Liver (tissue), 9 donors: ENCODE data around the gene TMCC2. TPM values are rescaled to one million over a fixed set of nuclear protein-coding genes. Genes with fewer than 3 reads are reported as not detected.
A peak's percentile ranks its signal among the peaks of the same experiment; 100 is the strongest.

ENCODE experiments used
- DNase-seq: peaks from one replicate; pipeline ENCODE4 v3.0.0-alpha.2; 2017; ENCODE audit warnings: low spot score
- H3K27ac ChIP-seq, 2 donors: one replicate each; pipeline ENCODE4 v1.7.0; 2013; ENCODE audit warnings: inconsistent platforms in 2 of 2, low read length in 2 of 2, control low read depth in 1 of 2, low read depth in 1 of 2, mild to moderate bottlenecking in 1 of 2
- H3K27me3 ChIP-seq, 4 donors: one replicate each; pipeline versions ENCODE4 v1.6.1 to v1.7.0; 2013; ENCODE audit warnings: low read length in 3 of 4, inconsistent platforms in 1 of 4, mild to moderate bottlenecking in 1 of 4, moderate library complexity in 1 of 4; ENCODE audit not compliant: control insufficient read depth in 4 of 4, insufficient read depth in 4 of 4
- H3K36me3 ChIP-seq, 4 donors: one replicate each; pipeline versions ENCODE4 v1.6.1 to v1.7.0; 2013; ENCODE audit warnings: low read length in 3 of 4, mild to moderate bottlenecking in 3 of 4, low read depth in 1 of 4, moderate library complexity in 1 of 4; ENCODE audit not compliant: control insufficient read depth in 4 of 4, insufficient read depth in 3 of 4
- H3K4me1 ChIP-seq, 4 donors: one replicate each; pipeline versions ENCODE4 v1.6.1 to v1.7.0; 2013; ENCODE audit warnings: low read length in 3 of 4, mild to moderate bottlenecking in 3 of 4, moderate library complexity in 1 of 4; ENCODE audit not compliant: control insufficient read depth in 4 of 4, insufficient read depth in 4 of 4
- H3K4me3 ChIP-seq, 3 donors: one replicate each; pipeline versions ENCODE4 v1.6.1 to v1.7.0; 2013; ENCODE audit warnings: low read length in 3 of 3, control low read depth in 1 of 3, low read depth in 1 of 3, mild to moderate bottlenecking in 1 of 3
- H3K9ac ChIP-seq, 2 donors: one replicate each; pipeline ENCODE4 v1.7.0; 2013; ENCODE audit warnings: low read length in 2 of 2, mild to moderate bottlenecking in 2 of 2, moderate library complexity in 2 of 2, control low read depth in 1 of 2, low read depth in 1 of 2
- H3K9me3 ChIP-seq, 4 donors: one replicate each; pipeline versions ENCODE4 v1.6.1 to v1.7.0; 2013; ENCODE audit warnings: low read length in 3 of 4; ENCODE audit not compliant: control insufficient read depth in 4 of 4
- EGR1 ChIP-seq, 2 donors: IDR thresholded peaks; 2 replicates each; pipeline ENCODE4 v1.6.1; 2016 to 2018; ENCODE audit warnings: antibody characterized with exemption in 2 of 2, low read depth in 2 of 2
- FOXA1 ChIP-seq: IDR thresholded peaks from 2 replicates; pipeline ENCODE4 v1.6.1; 2016; ENCODE audit warnings: antibody characterized with exemption
- FOXA2 ChIP-seq: IDR thresholded peaks from 2 replicates; pipeline ENCODE4 v1.6.1; 2016; ENCODE audit warnings: antibody characterized with exemption
- GABPA ChIP-seq, 2 donors: IDR thresholded peaks in 1 of 2; conservative IDR thresholded peaks in 1 of 2; 2 replicates each; pipeline ENCODE4 v1.6.1; 2016; ENCODE audit warnings: antibody characterized with exemption in 2 of 2, mild to moderate bottlenecking in 1 of 2, moderate library complexity in 1 of 2
- HNF4A ChIP-seq, 2 donors: conservative IDR thresholded peaks; 2 replicates each; pipeline ENCODE4 v1.6.1; 2016; ENCODE audit warnings: antibody characterized with exemption in 2 of 2, mild to moderate bottlenecking in 2 of 2
- HNF4G ChIP-seq: IDR thresholded peaks from 2 replicates; pipeline ENCODE4 v1.6.1; 2016; ENCODE audit warnings: antibody characterized with exemption
- JUND ChIP-seq, 2 donors: IDR thresholded peaks; 2 replicates each; pipeline ENCODE4 v1.6.1; 2016; ENCODE audit warnings: antibody characterized with exemption in 2 of 2
- NR2F2 ChIP-seq: IDR thresholded peaks from 2 replicates; pipeline ENCODE4 v1.6.1; 2016; ENCODE audit warnings: antibody characterized with exemption
- RAD21 ChIP-seq, 2 donors: IDR thresholded peaks; 2 replicates each; pipeline ENCODE4 v1.6.1; 2016; ENCODE audit warnings: antibody characterized with exemption in 2 of 2, mild to moderate bottlenecking in 2 of 2
- RXRA ChIP-seq, 2 donors: IDR thresholded peaks; 2 replicates each; pipeline ENCODE4 v1.6.1; 2017 to 2018; ENCODE audit warnings: antibody characterized with exemption in 2 of 2, mild to moderate bottlenecking in 1 of 2
- SP1 ChIP-seq: IDR thresholded peaks from 2 replicates; pipeline ENCODE4 v1.6.1; 2018; ENCODE audit warnings: antibody characterized with exemption, mild to moderate bottlenecking
- TAF1 ChIP-seq: conservative IDR thresholded peaks from 2 replicates; pipeline ENCODE4 v1.6.1; 2016; ENCODE audit warnings: antibody characterized with exemption, mild to moderate bottlenecking
- YY1 ChIP-seq: IDR thresholded peaks from 2 replicates; pipeline ENCODE4 v1.6.1; 2016; ENCODE audit warnings: antibody characterized with exemption, mild to moderate bottlenecking
- WGBS: extraction: QIAGEN DNeasy Blood & Tissue Kit; methylation state at CpG from one replicate; pipeline ENCODE4 v1.1.7; 2013; 5-methylcytosine and 5-hydroxymethylcytosine counted together
- polyA plus RNA-seq, 2 donors: library from polyadenylated mRNA; stranded (reverse) in 1 of 2; unstranded in 1 of 2; fragments of 200-250 nt in 1 of 2; fragments of >200 nt in 1 of 2; fragmentation: Nextera tagmentation in 1 of 2; extraction: Ambion mirVana in 1 of 2; gene quantifications; one replicate each; pipeline versions ENCODE4 v1.2.1 to v1.2.3, GENCODE V29; 2013 to 2015
- total RNA-seq, 2 donors: library from RNA; depleted of rRNA; stranded (reverse); fragments of >200 nt; gene quantifications; one replicate each; pipeline ENCODE4 v1.2.3, GENCODE V29; 2014
- TF ChIP-seq, protein P1 (sequence below): IDR thresholded peaks from 2 replicates; pipeline ENCODE4 v1.6.1; 2016; ENCODE audit warnings: antibody characterized with exemption
- TF ChIP-seq, protein P2 (sequence below): fragments of 150-350 bp; IDR thresholded peaks from 2 replicates; pipeline ENCODE4 v1.5.1; 2017; ENCODE audit warnings: improper control_type of control experiment, low read depth, low read length; ENCODE audit not compliant: missing input control
- TF ChIP-seq, protein P3 (sequence below): IDR thresholded peaks from 2 replicates; pipeline ENCODE4 v1.6.1; 2016; ENCODE audit warnings: antibody characterized with exemption, mild to moderate bottlenecking
- TF ChIP-seq, protein P4 (sequence below): IDR thresholded peaks from 2 replicates; pipeline ENCODE4 v1.6.1; 2016; ENCODE audit warnings: antibody characterized with exemption
- TF ChIP-seq, protein P5 (sequence below): IDR thresholded peaks from 2 replicates; pipeline ENCODE4 v1.6.1; 2016; ENCODE audit warnings: antibody characterized with exemption
- donor health status: healthy.
- donor health status: healthy.
- donor health status: healthy.
- donor health status: healthy.
- donor health status: healthy.

The TMCC2 gene
- total and polyA plus RNA-seq, 4 donors = 0.06 to 452 (median 0.21) TPM

DNA sequence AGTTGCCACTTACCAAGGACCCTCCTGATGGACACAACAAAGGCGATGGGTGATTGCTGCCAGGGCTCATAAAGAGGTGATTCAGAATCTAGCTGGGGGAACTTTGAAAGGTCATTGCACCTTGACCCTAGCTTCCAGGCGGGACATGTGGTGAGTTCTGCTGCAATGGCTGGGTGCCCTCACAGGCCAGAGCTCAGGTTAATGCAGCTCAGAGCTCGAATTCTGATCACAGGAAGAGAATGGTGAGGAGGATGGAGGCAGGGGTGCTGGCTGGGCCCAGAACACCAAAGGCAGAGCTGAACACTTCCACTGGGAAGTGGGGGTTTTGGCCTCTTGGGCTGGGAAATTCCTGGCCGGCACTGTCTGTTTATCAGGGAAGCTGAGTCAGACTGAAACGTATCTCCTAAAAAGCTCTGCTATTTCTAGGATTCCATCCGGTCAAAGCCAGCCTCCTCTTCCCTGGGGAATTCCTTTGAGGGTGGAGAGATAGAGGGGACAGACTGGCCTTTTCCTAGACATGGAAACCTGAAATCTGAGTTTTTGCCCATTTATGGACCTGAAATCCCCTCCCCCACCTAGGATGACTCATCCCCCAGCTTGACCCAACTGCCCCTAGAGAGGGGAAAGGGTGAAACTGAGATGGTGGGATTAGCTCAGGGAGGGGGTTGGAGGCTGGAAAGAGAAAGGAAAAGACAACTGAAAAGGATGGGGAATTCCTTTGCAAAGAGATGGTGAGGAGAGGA lies 66.6 kb downstream of the TMCC2 start:
- peak; percentile 85 for TF ChIP-seq NR2F2
- peak; percentile 98 for TF ChIP-seq RXRA (IDR thresholded peaks at IDR 0.05)
- TF ChIP-seq FOXA1 = peak; percentile 10
- TF ChIP-seq, protein P1, sequence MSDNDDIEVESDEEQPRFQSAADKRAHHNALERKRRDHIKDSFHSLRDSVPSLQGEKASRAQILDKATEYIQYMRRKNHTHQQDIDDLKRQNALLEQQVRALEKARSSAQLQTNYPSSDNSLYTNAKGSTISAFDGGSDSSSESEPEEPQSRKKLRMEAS = peak; percentile 83
- TF ChIP-seq EGR1 (IDR thresholded peaks at IDR 0.05; ENCODE audit: low read depth in 2 of 2) = peak in 1 of 2 donors; percentile 57
- peak in 1 of 2 donors; percentile 27 for TF ChIP-seq RAD21 (IDR thresholded peaks at IDR 0.05)
- TF ChIP-seq YY1 = peak; percentile 79
- TF ChIP-seq FOXA2 = no peak
- TF ChIP-seq HNF4G = peak; percentile 85
- peak; percentile 92 for TF ChIP-seq SP1
- TF ChIP-seq, protein P2, sequence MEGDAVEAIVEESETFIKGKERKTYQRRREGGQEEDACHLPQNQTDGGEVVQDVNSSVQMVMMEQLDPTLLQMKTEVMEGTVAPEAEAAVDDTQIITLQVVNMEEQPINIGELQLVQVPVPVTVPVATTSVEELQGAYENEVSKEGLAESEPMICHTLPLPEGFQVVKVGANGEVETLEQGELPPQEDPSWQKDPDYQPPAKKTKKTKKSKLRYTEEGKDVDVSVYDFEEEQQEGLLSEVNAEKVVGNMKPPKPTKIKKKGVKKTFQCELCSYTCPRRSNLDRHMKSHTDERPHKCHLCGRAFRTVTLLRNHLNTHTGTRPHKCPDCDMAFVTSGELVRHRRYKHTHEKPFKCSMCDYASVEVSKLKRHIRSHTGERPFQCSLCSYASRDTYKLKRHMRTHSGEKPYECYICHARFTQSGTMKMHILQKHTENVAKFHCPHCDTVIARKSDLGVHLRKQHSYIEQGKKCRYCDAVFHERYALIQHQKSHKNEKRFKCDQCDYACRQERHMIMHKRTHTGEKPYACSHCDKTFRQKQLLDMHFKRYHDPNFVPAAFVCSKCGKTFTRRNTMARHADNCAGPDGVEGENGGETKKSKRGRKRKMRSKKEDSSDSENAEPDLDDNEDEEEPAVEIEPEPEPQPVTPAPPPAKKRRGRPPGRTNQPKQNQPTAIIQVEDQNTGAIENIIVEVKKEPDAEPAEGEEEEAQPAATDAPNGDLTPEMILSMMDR = peak; percentile 1
- TF ChIP-seq, protein P3, sequence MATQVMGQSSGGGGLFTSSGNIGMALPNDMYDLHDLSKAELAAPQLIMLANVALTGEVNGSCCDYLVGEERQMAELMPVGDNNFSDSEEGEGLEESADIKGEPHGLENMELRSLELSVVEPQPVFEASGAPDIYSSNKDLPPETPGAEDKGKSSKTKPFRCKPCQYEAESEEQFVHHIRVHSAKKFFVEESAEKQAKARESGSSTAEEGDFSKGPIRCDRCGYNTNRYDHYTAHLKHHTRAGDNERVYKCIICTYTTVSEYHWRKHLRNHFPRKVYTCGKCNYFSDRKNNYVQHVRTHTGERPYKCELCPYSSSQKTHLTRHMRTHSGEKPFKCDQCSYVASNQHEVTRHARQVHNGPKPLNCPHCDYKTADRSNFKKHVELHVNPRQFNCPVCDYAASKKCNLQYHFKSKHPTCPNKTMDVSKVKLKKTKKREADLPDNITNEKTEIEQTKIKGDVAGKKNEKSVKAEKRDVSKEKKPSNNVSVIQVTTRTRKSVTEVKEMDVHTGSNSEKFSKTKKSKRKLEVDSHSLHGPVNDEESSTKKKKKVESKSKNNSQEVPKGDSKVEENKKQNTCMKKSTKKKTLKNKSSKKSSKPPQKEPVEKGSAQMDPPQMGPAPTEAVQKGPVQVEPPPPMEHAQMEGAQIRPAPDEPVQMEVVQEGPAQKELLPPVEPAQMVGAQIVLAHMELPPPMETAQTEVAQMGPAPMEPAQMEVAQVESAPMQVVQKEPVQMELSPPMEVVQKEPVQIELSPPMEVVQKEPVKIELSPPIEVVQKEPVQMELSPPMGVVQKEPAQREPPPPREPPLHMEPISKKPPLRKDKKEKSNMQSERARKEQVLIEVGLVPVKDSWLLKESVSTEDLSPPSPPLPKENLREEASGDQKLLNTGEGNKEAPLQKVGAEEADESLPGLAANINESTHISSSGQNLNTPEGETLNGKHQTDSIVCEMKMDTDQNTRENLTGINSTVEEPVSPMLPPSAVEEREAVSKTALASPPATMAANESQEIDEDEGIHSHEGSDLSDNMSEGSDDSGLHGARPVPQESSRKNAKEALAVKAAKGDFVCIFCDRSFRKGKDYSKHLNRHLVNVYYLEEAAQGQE = peak; percentile 55
- TF ChIP-seq, protein P4, sequence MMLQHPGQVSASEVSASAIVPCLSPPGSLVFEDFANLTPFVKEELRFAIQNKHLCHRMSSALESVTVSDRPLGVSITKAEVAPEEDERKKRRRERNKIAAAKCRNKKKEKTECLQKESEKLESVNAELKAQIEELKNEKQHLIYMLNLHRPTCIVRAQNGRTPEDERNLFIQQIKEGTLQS = peak; percentile 91
- peak; percentile 92 to 93 for TF ChIP-seq HNF4A (conservative IDR thresholded peaks at IDR 0.05)
- TF ChIP-seq, protein P5, sequence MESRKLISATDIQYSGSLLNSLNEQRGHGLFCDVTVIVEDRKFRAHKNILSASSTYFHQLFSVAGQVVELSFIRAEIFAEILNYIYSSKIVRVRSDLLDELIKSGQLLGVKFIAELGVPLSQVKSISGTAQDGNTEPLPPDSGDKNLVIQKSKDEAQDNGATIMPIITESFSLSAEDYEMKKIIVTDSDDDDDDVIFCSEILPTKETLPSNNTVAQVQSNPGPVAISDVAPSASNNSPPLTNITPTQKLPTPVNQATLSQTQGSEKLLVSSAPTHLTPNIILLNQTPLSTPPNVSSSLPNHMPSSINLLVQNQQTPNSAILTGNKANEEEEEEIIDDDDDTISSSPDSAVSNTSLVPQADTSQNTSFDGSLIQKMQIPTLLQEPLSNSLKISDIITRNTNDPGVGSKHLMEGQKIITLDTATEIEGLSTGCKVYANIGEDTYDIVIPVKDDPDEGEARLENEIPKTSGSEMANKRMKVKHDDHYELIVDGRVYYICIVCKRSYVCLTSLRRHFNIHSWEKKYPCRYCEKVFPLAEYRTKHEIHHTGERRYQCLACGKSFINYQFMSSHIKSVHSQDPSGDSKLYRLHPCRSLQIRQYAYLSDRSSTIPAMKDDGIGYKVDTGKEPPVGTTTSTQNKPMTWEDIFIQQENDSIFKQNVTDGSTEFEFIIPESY = peak; percentile 32
- TF ChIP-seq JUND (IDR thresholded peaks at IDR 0.05) = peak; percentile 93 to 95
- no peak for TF ChIP-seq GABPA (IDR thresholded peaks at IDR 0.05 in 1 of 2, conservative IDR thresholded peaks at IDR 0.05 in 1 of 2)
- TF ChIP-seq TAF1 = no peak
- Histone ChIP-seq H3K4me3 (no peak overlapping the region), H3K27ac (peak overlapping the region; percentile 52 to 56), H3K36me3 (no peaks in the 10 kb centered on the region), H3K9me3 (no peaks in the 10 kb centered on the region), H3K27me3 (no peaks in the 10 kb centered on the region), H3K4me1 (peaks cover 12 to 17% (median 14%) of the 10 kb centered on the region in 4 donors), H3K9ac (no peak overlapping the region)
- 16% methylated on average over 6 of the region's 6 CpGs for WGBS
- no peak for DNase-seq
